HepG2 (cell line): ENCODE data around the gene CCNT2. TPM values are rescaled to one million over a fixed set of nuclear protein-coding genes. Genes with fewer than 3 reads are reported as not detected.

Source experiments
- FUBP1 ChIP-seq: sonication (generic); formaldehyde crosslinking; IDR thresholded peaks from 2 replicates; pipeline ENCODE4 v1.5.1; 2020; ENCODE audit warnings: missing genetic modification reagents, mild to moderate bottlenecking, borderline replicate concordance
- GABPB1 ChIP-seq: IDR thresholded peaks from 2 replicates; pipeline ENCODE4 v1.6.1; 2016; ENCODE audit warnings: mild to moderate bottlenecking, missing genetic modification reagents, moderate library complexity, missing compliant biosample characterization
- GATAD1 ChIP-seq: IDR thresholded peaks from 2 replicates; pipeline ENCODE4 v1.6.1; 2016; ENCODE audit warnings: missing genetic modification reagents, missing compliant biosample characterization
- MYPOP ChIP-seq: sonication (generic); formaldehyde crosslinking; IDR thresholded peaks from 2 replicates; pipeline ENCODE4 v1.8.1; 2023; ENCODE audit warnings: mild to moderate bottlenecking, moderate library complexity, missing genetic modification reagents
- NFE2L2 ChIP-seq: fragments of 150-350 bp; IDR thresholded peaks from 2 replicates; pipeline ENCODE4 v1.6.1; 2014; ENCODE audit warnings: low read length
- SATB2 ChIP-seq: sonication (generic); formaldehyde crosslinking; IDR thresholded peaks from 2 replicates; pipeline ENCODE4 v1.5.0; 2020; ENCODE audit warnings: missing genetic modification reagents
- SETDB1 ChIP-seq: sonication (generic); formaldehyde crosslinking; IDR thresholded peaks from 2 replicates; pipeline ENCODE4 v1.5.1; 2020; ENCODE audit warnings: missing genetic modification reagents, mild to moderate bottlenecking, borderline replicate concordance
- ZBTB40 ChIP-seq, 2 experiments: fragments of 450-650 bp in 1 of 2; sonication (generic) in 1 of 2; formaldehyde crosslinking in 1 of 2; IDR thresholded peaks; 2 replicates each; pipeline versions ENCODE4 v1.6.1 to v1.8.0; 2016 to 2022; ENCODE audit warnings: antibody characterized with exemption in 1 of 2, mild to moderate bottlenecking in 1 of 2, missing genetic modification reagents in 1 of 2
- ZNF20 ChIP-seq: sonication (generic); formaldehyde crosslinking; IDR thresholded peaks from 2 replicates; pipeline ENCODE4 v1.4.0; 2020; ENCODE audit warnings: mild to moderate bottlenecking, moderate library complexity, missing genetic modification reagents
- ZNF282 ChIP-seq: fragments of 450-650 bp; IDR thresholded peaks from 2 replicates; pipeline ENCODE4 v1.6.1; 2018; ENCODE audit not compliant: partially characterized antibody
- ZNF317 ChIP-seq: sonication (generic); formaldehyde crosslinking; IDR thresholded peaks from 2 replicates; pipeline ENCODE4 v1.5.0; 2020; ENCODE audit warnings: mild to moderate bottlenecking, missing genetic modification reagents
- ZNF564 ChIP-seq: sonication (generic); formaldehyde crosslinking; IDR thresholded peaks from 2 replicates; pipeline ENCODE4 v1.8.1; 2023; ENCODE audit warnings: mild to moderate bottlenecking, missing genetic modification reagents
- ZNF749 ChIP-seq: sonication (generic); formaldehyde crosslinking; IDR thresholded peaks from 2 replicates; pipeline ENCODE4 v1.8.0; 2022; ENCODE audit warnings: mild to moderate bottlenecking, missing genetic modification reagents, moderate library complexity, borderline replicate concordance
- ZNF878 ChIP-seq: sonication (generic); formaldehyde crosslinking; IDR thresholded peaks from 2 replicates; pipeline ENCODE4 v1.8.1; 2023; ENCODE audit warnings: mild to moderate bottlenecking, missing genetic modification reagents, moderate library complexity
- polyA plus RNA-seq, 8 experiments: library from polyadenylated mRNA; depleted of rRNA in 3 of 8; stranded (reverse) in 7 of 8; unstranded in 1 of 8; fragments of >200 nt; fragmentation: Illumina TruSeq in 4 of 8; extraction: Trizol in 4 of 8; gene quantifications; 2 replicates each; pipeline versions ENCODE4 v1.2.1 to v1.2.3, GENCODE V29; 2011 to 2016; ENCODE audit warnings: low read depth in 4 of 8, missing spikeins in 1 of 8, mixed read lengths in 1 of 8; ENCODE audit not compliant: insufficient read depth in 1 of 8
- total RNA-seq, 5 experiments: library from RNA; depleted of rRNA; stranded (reverse); fragments of >200 nt; fragmentation: Illumina TruSeq; extraction: Trizol; gene quantifications; 2 replicates each; pipeline ENCODE4 v1.2.3, GENCODE V29; 2016; ENCODE audit warnings: low read depth in 1 of 5

CCNT2 gene
- total and polyA plus RNA-seq, 2 of the 13 experiments (the other 11 are each of a cell fraction or from before 2014, with no cell fraction given) = 22.1 to 34.4 TPM

GRCh38 chr2:134917888-134918525 is 615 bp upstream of the CCNT2 start (continued):
- TF ChIP-seq ZBTB40 (IDR thresholded peaks at IDR 0.05) (no peak), ZBTB40 (CRISPR knock-in tag; IDR thresholded peaks at IDR 0.05) (peak; percentile 68; the same call in 1 of the 2 replicates), GATAD1 (CRISPR knock-in tag) (no peak), MYPOP (peak; percentile 72), FUBP1 (CRISPR knock-in tag) (no peak), ZNF20 (CRISPR knock-in tag) (peak; percentile 75; the same call in 1 of the 2 replicates), NFE2L2 (no peak), SATB2 (CRISPR knock-in tag) (peak; percentile 85; the same call in 1 of the 2 replicates), ZNF564 (CRISPR knock-in tag) (peak; percentile 68), SETDB1 (CRISPR knock-in tag) (no peak), GABPB1 (CRISPR knock-in tag) (peak; percentile 67), ZNF749 (CRISPR knock-in tag) (no peak), ZNF282 (no peak), ZNF317 (peak; percentile 89), ZNF878 (no peak; the same call in 1 of the 2 replicates)
